Natural killer cell (primary cell): ENCODE measurements around the gene CAMK2D. TPM values are rescaled to one million over a fixed set of nuclear protein-coding genes. Genes with fewer than 3 reads are reported as not detected.
"Not testable (repeated sequence)": the region's sequence is repeated elsewhere in the genome, so short reads cannot be mapped to it uniquely, and the experiment has no call there.

Experiments used
- ATAC-seq, 3 donors: fragments of 150-1000 bp in 2 of 3; fragments of 200-7000 bp in 1 of 3; cut with Tn5 transposase; 1 replicate in 1 of 3; 2 replicates in 2 of 3; pipeline ENCODE4 v1.10.0; 2021; ENCODE audit warnings: mild to moderate bottlenecking in 2 of 3, moderate library complexity in 2 of 3
- DNase-seq, 2 donors: peaks; one replicate each; pipeline versions ENCODE4 v3.0.0 to v3.0.0-alpha.2; 2013 to 2021; ENCODE audit warnings: mixed read lengths in 1 of 2
- H3K27ac ChIP-seq: one replicate; pipeline ENCODE4 v1.5.1; 2013; ENCODE audit warnings: mild to moderate bottlenecking, low read length
- H3K27me3 ChIP-seq: one replicate; pipeline ENCODE4 v1.6.1; 2013; ENCODE audit warnings: low read length; ENCODE audit not compliant: control insufficient read depth, insufficient read depth
- H3K36me3 ChIP-seq: one replicate; pipeline ENCODE4 v1.6.1; 2013; ENCODE audit warnings: low read length; ENCODE audit not compliant: control insufficient read depth, insufficient read depth
- H3K4me1 ChIP-seq: one replicate; pipeline ENCODE4 v1.6.1; 2013; ENCODE audit warnings: low read length; ENCODE audit not compliant: control insufficient read depth, insufficient read depth
- H3K4me3 ChIP-seq: one replicate; pipeline ENCODE4 v1.5.1; 2013; ENCODE audit warnings: low read length
- H3K9me3 ChIP-seq: one replicate; pipeline ENCODE4 v1.6.1; 2013; ENCODE audit warnings: low read length; ENCODE audit not compliant: control insufficient read depth, insufficient read depth
- H3K27ac Mint-ChIP-seq, 2 donors: one replicate each; pipeline ENCODE4 v1.8.0; 2022; ENCODE audit warnings: mild to moderate bottlenecking in 2 of 2, mixed read lengths in 2 of 2, moderate library complexity in 1 of 2
- H3K27me3 Mint-ChIP-seq, 2 donors: one replicate each; pipeline ENCODE4 v1.8.0; 2022; ENCODE audit warnings: low read depth in 2 of 2, mixed read lengths in 2 of 2
- H3K36me3 Mint-ChIP-seq: one replicate; pipeline ENCODE4 v1.8.0; 2022; ENCODE audit warnings: mixed read lengths
- H3K4me1 Mint-ChIP-seq, 2 donors: one replicate each; pipeline ENCODE4 v1.8.0; 2022; ENCODE audit warnings: mixed read lengths in 2 of 2
- H3K4me3 Mint-ChIP-seq: one replicate; pipeline ENCODE4 v1.8.0; 2022; ENCODE audit warnings: mild to moderate bottlenecking, moderate library complexity, mixed read lengths
- H3K9me3 Mint-ChIP-seq, 2 donors: one replicate each; pipeline ENCODE4 v1.8.0; 2022; ENCODE audit warnings: mixed read lengths in 2 of 2
- WGBS: methylation state at CpG from one replicate; pipeline ENCODE4 v1.1.7; 2013; ENCODE audit warnings: missing lambda C conversion rate; ENCODE audit not compliant: insufficient coverage; 5-methylcytosine and 5-hydroxymethylcytosine counted together
- intact Hi-C: fragments of 100-400 bp; cut with micrococcal nuclease; formaldehyde crosslinking; loops from one replicate; pipeline ENCODE4 v1.14.2; 2022
- total RNA-seq, 4 donors: library from RNA; stranded (reverse); fragments of 120-200 nt in 1 of 4; gene quantifications; one replicate each; pipeline versions ENCODE4 v1.2.3 to v1.2.4, GENCODE V29; 2013 to 2022
- TF ChIP-seq, protein P1 (sequence below): fragments of 200-600 bp; IDR thresholded peaks from one replicate; pipeline ENCODE4 v1.8.0; 2022; ENCODE audit warnings: antibody characterized with exemption

Gene CAMK2D
- total RNA-seq, 3 donors from 2014 or later (not counting 1 experiment from before 2014, with no cell fraction given) = 31.6 to 40.1 (median 34.5) TPM

DNA sequence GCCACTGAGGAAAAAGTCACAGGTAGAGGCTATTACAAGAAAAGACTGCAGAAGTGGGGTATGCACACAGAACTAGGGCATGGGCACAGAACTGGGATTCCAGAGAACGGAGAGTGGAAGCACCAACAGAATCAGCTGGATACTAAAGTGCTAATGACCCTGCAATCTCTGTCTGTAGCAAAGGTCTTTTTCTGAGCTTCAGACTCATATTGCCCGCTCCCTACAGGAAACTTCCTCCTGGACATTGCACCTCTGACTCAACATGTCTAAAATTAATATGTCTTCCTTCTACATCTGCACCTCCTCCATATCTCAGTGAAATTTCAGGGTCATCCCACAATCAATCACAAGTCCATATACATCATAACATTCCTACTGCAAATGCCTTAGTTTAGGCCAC, 5.3 kb upstream of the CAMK2D start:
- 98% methylated on average over 2 of the region's 2 CpGs for WGBS

DNA sequence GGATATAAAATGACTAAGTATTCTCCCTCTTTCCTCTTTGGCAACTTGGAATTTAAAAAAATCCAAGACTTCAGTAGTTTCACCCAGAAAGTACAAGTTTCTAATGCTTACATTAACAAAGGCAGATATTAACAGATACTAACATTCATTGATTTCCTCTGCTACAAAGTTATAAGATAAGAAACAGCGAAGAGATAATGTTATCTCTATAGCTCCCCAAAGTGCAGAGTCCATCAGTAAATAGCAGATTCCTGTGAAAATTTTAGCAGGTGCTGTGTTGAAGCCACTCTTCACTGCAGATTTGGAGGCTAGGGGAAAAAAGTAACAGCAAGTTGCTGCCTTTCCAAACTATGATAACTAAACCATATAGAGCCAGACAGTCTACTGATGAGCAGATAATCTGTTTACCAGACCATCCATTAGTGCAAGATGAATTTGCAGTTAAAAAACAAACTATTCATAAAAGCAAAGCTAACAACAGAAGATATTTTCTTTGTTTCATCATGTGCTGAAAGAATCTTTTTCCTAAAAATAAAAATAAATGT, 3.3 kb upstream of the CAMK2D start:
- ATAC-seq (no peak), DNase-seq (no peak)
- Histone ChIP-seq H3K9me3 (no peaks in the 10 kb centered on the region), H3K36me3 (no peaks in the 10 kb centered on the region), H3K4me3 (no peak overlapping the region), H3K4me1 (peaks cover 8% of the 10 kb centered on the region), H3K27ac (no peak overlapping the region), H3K27me3 (no peaks in the 10 kb centered on the region)
- no peaks in the 10 kb centered on the region for H3K36me3 Mint-ChIP-seq
- WGBS = 100% methylated on average over 1 of the region's 1 CpG
- peaks cover 29 to 30% of the 10 kb centered on the region in 2 donors for H3K4me1 Mint-ChIP-seq
- no peak overlapping the region for H3K4me3 Mint-ChIP-seq
- intact Hi-C loops = loop anchor here (5.0 kb wide), 3 partner anchors 72 to 243 kb away; no protein-coding TSS in a partner anchor
- H3K27me3 Mint-ChIP-seq = peaks cover 0 to 2% of the 10 kb centered on the region in 2 donors
- TF ChIP-seq, protein P1, sequence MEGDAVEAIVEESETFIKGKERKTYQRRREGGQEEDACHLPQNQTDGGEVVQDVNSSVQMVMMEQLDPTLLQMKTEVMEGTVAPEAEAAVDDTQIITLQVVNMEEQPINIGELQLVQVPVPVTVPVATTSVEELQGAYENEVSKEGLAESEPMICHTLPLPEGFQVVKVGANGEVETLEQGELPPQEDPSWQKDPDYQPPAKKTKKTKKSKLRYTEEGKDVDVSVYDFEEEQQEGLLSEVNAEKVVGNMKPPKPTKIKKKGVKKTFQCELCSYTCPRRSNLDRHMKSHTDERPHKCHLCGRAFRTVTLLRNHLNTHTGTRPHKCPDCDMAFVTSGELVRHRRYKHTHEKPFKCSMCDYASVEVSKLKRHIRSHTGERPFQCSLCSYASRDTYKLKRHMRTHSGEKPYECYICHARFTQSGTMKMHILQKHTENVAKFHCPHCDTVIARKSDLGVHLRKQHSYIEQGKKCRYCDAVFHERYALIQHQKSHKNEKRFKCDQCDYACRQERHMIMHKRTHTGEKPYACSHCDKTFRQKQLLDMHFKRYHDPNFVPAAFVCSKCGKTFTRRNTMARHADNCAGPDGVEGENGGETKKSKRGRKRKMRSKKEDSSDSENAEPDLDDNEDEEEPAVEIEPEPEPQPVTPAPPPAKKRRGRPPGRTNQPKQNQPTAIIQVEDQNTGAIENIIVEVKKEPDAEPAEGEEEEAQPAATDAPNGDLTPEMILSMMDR = no peak
- H3K27ac Mint-ChIP-seq = peak overlapping the region in 1 of 2 donors; percentile 38
- H3K9me3 Mint-ChIP-seq = no peaks in the 10 kb centered on the region

More for the DNA sequence above, 5.3 kb upstream of the CAMK2D start:
- DNase-seq (no peak), ATAC-seq (no peak)
- Histone ChIP-seq H3K4me3 (no peak overlapping the region), H3K27ac (no peak overlapping the region), H3K9me3 (no peaks in the 10 kb centered on the region), H3K36me3 (no peaks in the 10 kb centered on the region), H3K27me3 (no peaks in the 10 kb centered on the region), H3K4me1 (no peaks in the 10 kb centered on the region)
- TF ChIP-seq, protein P1 = no peak
- peaks cover 19 to 20% of the 10 kb centered on the region in 2 donors for H3K4me1 Mint-ChIP-seq
- intact Hi-C loops = no loop called here
- no peaks in the 10 kb centered on the region for H3K9me3 Mint-ChIP-seq
- no peak overlapping the region for H3K4me3 Mint-ChIP-seq
- no peak overlapping the region for H3K27ac Mint-ChIP-seq
- no peaks in the 10 kb centered on the region for H3K36me3 Mint-ChIP-seq
- peaks cover 0 to 2% of the 10 kb centered on the region in 2 donors for H3K27me3 Mint-ChIP-seq

DNA sequence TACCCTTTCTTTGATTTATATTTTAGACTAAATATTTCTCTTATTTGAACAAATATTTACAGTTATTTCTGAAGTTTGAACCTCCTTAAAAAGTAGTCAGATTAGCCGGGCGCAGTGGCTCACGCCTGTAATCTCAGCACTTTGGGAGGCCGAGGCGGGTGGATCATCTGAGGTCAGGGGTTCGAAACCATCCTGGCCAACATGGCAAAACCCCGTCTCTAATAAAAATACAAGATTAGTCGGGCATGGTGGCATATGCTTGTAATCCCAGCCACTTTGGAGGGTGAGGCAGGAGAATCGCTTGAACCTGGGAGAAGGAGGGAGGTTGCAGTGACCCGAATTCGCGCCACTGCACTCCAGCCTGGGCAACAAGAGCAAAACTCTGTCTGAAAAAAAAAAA, 2.4 kb upstream of the CAMK2D start:
- not testable (repeated sequence) for ATAC-seq, H3K9me3 ChIP-seq, H3K36me3 Mint-ChIP-seq, DNase-seq, H3K27ac ChIP-seq, H3K4me3 Mint-ChIP-seq, H3K9me3 Mint-ChIP-seq, H3K27me3 Mint-ChIP-seq, H3K27me3 ChIP-seq, H3K4me3 ChIP-seq, H3K36me3 ChIP-seq
- peak overlapping the region in 1 of 2 donors; percentile 38 for H3K27ac Mint-ChIP-seq
- intact Hi-C loops = loop anchor here (2.0 to 5.0 kb wide), 4 partner anchors 72 to 243 kb away; no protein-coding TSS in a partner anchor
- WGBS = 96% methylated on average over 12 of the region's 12 CpGs
- H3K4me1 ChIP-seq = peaks cover 10% of the 10 kb centered on the region
- peaks cover 29 to 34% of the 10 kb centered on the region in 2 donors for H3K4me1 Mint-ChIP-seq

DNA sequence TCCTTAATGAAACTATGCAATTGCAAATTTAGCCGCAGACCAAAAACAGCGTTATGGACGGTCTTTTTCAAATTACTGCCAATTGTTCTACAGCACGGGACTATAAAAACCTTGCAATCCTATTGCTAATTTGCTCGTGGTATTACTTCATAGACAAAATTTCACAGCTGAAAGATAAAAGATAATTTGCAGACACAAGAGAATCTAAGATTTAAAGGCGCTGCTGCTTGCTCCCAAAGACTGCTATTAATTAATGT, 1.4 kb upstream of the CAMK2D start:
- Mint-ChIP-seq H3K4me1 (peaks cover 34 to 36% of the 10 kb centered on the region in 2 donors), H3K27me3 (peaks cover 0 to 2% of the 10 kb centered on the region in 2 donors), H3K27ac (peak overlapping the region; percentile 94 to 99), H3K36me3 (no peaks in the 10 kb centered on the region), H3K4me3 (peak overlapping the region; percentile 95), H3K9me3 (no peaks in the 10 kb centered on the region)
- H3K9me3 ChIP-seq = no peaks in the 10 kb centered on the region
- no peak for ATAC-seq
- H3K27ac ChIP-seq = peak overlapping the region; percentile 98
- intact Hi-C loops = loop anchor here (2.0 to 5.0 kb wide), 4 partner anchors 71 to 244 kb away; no protein-coding TSS in a partner anchor
- WGBS = 16% methylated on average over 6 of the region's 6 CpGs
- H3K4me3 ChIP-seq = peak overlapping the region; percentile 76
- peaks cover 10% of the 10 kb centered on the region for H3K4me1 ChIP-seq
- TF ChIP-seq, protein P1 = no peak
- peaks cover 4% of the 10 kb centered on the region for H3K36me3 ChIP-seq
- no peaks in the 10 kb centered on the region for H3K27me3 ChIP-seq
- DNase-seq = no peak
